NB4 (cell line): Measurements from ENCODE around the gene TCF23.
"Not testable (repeated sequence)": the region's sequence is repeated elsewhere in the genome, so short reads cannot be mapped to it uniquely, and the experiment has no call there.

Experiments used
- DNase-seq: peaks from one replicate; pipeline ENCODE4 v3.0.0; 2010; ENCODE audit warnings: low read depth
- H3K4me3 ChIP-seq: one replicate; pipeline ENCODE4 v1.5.1; 2011; ENCODE audit warnings: mild to moderate bottlenecking, low read depth, low read length, moderate library complexity
- MYC ChIP-seq: IDR thresholded peaks from 2 replicates; pipeline ENCODE4 v1.6.1; 2011; ENCODE audit warnings: low read depth, low read length
- POLR2A ChIP-seq: IDR thresholded peaks from 2 replicates; pipeline ENCODE4 v1.6.1; 2011; ENCODE audit warnings: mild to moderate bottlenecking; ENCODE audit not compliant: insufficient read length; ENCODE audit errors: extremely low read depth
- TF ChIP-seq, protein P1 (sequence below): IDR thresholded peaks from 2 replicates; pipeline ENCODE4 v1.6.1; 2011; ENCODE audit warnings: low read depth, low read length
- TF ChIP-seq, protein P2 (sequence below): IDR thresholded peaks from one replicate; pipeline ENCODE4 v1.5.1; 2012; ENCODE audit warnings: low read depth, low read length

TCF23 gene

GRCh38 chr2:27174638-27175037, 25.8 kb downstream of the TCF23 start:
- TF ChIP-seq MYC (no peak), POLR2A (no peak)
- TF ChIP-seq, protein P1, sequence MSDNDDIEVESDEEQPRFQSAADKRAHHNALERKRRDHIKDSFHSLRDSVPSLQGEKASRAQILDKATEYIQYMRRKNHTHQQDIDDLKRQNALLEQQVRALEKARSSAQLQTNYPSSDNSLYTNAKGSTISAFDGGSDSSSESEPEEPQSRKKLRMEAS = no peak
- TF ChIP-seq, protein P2, sequence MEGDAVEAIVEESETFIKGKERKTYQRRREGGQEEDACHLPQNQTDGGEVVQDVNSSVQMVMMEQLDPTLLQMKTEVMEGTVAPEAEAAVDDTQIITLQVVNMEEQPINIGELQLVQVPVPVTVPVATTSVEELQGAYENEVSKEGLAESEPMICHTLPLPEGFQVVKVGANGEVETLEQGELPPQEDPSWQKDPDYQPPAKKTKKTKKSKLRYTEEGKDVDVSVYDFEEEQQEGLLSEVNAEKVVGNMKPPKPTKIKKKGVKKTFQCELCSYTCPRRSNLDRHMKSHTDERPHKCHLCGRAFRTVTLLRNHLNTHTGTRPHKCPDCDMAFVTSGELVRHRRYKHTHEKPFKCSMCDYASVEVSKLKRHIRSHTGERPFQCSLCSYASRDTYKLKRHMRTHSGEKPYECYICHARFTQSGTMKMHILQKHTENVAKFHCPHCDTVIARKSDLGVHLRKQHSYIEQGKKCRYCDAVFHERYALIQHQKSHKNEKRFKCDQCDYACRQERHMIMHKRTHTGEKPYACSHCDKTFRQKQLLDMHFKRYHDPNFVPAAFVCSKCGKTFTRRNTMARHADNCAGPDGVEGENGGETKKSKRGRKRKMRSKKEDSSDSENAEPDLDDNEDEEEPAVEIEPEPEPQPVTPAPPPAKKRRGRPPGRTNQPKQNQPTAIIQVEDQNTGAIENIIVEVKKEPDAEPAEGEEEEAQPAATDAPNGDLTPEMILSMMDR = no peak
- no peak for DNase-seq
- no peak overlapping the region for H3K4me3 ChIP-seq

DNA sequence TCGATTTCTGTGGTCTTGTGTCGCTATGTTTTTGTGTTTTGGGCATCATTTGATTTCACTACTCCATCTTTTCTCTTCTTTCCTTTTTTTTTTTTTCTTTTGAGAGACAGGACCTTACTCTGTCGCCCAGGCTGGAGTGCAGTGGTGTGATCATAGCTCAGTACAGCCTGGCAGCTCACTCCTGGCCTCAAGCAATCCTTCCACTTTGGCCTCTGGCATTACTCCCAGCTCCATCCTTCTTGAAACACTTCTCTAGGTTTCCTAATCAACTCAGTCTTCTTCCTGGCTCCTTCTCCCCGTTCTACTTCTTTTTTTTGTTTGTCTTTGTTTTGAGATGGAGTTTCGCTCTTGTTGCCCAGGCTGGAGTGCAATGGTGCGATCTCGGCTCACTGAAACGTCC, 26.5 kb downstream of the TCF23 start:
- TF ChIP-seq POLR2A (no peak), MYC (no peak)
- TF ChIP-seq, protein P1 = no peak
- TF ChIP-seq, protein P2 = no peak
- DNase-seq = no peak
- no peak overlapping the region for H3K4me3 ChIP-seq

GRCh38 chr2:27175781-27176180, 27.0 kb downstream of the TCF23 start:
- not testable (repeated sequence) for H3K4me3 ChIP-seq, DNase-seq

GRCh38 chr2:27177441-27178351, 28.9 kb downstream of the TCF23 start:
- H3K4me3 ChIP-seq = no peak overlapping the region

GRCh38 chr2:27178469-27178868, 29.7 kb downstream of the TCF23 start:
- no peak for TF ChIP-seq POLR2A
- TF ChIP-seq, protein P2 = no peak
- TF ChIP-seq MYC = no peak
- TF ChIP-seq, protein P1 = no peak
- H3K4me3 ChIP-seq = no peak overlapping the region
- DNase-seq = no peak

More at GRCh38 chr2:27177441-27178351, 28.9 kb downstream of the TCF23 start:
- DNase-seq = no peak
- TF ChIP-seq, protein P1 = no peak
- TF ChIP-seq MYC = no peak
- TF ChIP-seq, protein P2 = no peak
- TF ChIP-seq POLR2A = no peak

GRCh38 chr2:27179344-27180000, 30.7 kb downstream of the TCF23 start:
- H3K4me3 ChIP-seq = no peak overlapping the region

More at GRCh38 chr2:27179344-27180000, 30.7 kb downstream of the TCF23 start:
- no peak for TF ChIP-seq MYC
- TF ChIP-seq, protein P1 = no peak
- TF ChIP-seq, protein P2 = no peak
- no peak for TF ChIP-seq POLR2A
- DNase-seq = no peak
